HL-60/S4 treated with phorbol 12-myristate 13-acetate at 8.2 ng/mL for 4 days and 3 days (cell line): ENCODE measurements around the gene TRAPPC10.

Experiments used
- in situ Hi-C: fragments of 300-500 bp; cut with MboI; formaldehyde crosslinking; loops from 2 replicates; pipeline ENCODE4 v1.15.0; 2022; ENCODE audit warnings: low sequenced_read_pairs

TRAPPC10 gene

GRCh38 chr21:44024887-44025353, 12.8 kb downstream of the TRAPPC10 start:
- in situ Hi-C loops: no loop called here

- in situ Hi-C loops: no loop called here
These were observed 15.6 kb downstream of the TRAPPC10 start for GRCh38 chr21:44027607-44028286.

- in situ Hi-C loops: no loop called here
These were observed 16.2 kb downstream of the TRAPPC10 start for GRCh38 chr21:44028287-44028659.

- in situ Hi-C loops: no loop called here
These were observed 17.5 kb downstream of the TRAPPC10 start for GRCh38 chr21:44029460-44030087.

GRCh38 chr21:44035244-44035643, 23.1 kb downstream of the TRAPPC10 start:
- in situ Hi-C loops: no loop called here

GRCh38 chr21:44038063-44038462, 26.0 kb downstream of the TRAPPC10 start:
- in situ Hi-C loops: no loop called here

GRCh38 chr21:44039828-44040227, 27.7 kb downstream of the TRAPPC10 start:
- in situ Hi-C loops: no loop called here

GRCh38 chr21:44043613-44044012, 31.5 kb downstream of the TRAPPC10 start:
- in situ Hi-C loops: no loop called here

- in situ Hi-C loops: no loop called here
These were observed 34.6 kb downstream of the TRAPPC10 start for GRCh38 chr21:44046734-44047133.

GRCh38 chr21:44047996-44048560, 36.0 kb downstream of the TRAPPC10 start:
- in situ Hi-C loops: no loop called here

GRCh38 chr21:44049182-44049581, 37.1 kb downstream of the TRAPPC10 start:
- in situ Hi-C loops: no loop called here

- in situ Hi-C loops: no loop called here
These were observed 37.5 kb downstream of the TRAPPC10 start for GRCh38 chr21:44049606-44050005.

- in situ Hi-C loops: no loop called here
These were observed 38.2 kb downstream of the TRAPPC10 start for GRCh38 chr21:44050276-44050675.

GRCh38 chr21:44051462-44051941, 39.4 kb downstream of the TRAPPC10 start:
- in situ Hi-C loops: no loop called here

- in situ Hi-C loops: no loop called here
These were observed 40.1 kb downstream of the TRAPPC10 start for GRCh38 chr21:44052071-44052829.

- in situ Hi-C loops: no loop called here
These were observed 40.7 kb downstream of the TRAPPC10 start for GRCh38 chr21:44052830-44053226.

GRCh38 chr21:44053567-44053966, 41.5 kb downstream of the TRAPPC10 start:
- in situ Hi-C loops: no loop called here

- in situ Hi-C loops: no loop called here
These were observed 42.6 kb downstream of the TRAPPC10 start for GRCh38 chr21:44054710-44055109.

- in situ Hi-C loops: no loop called here
These were observed 44.9 kb downstream of the TRAPPC10 start for GRCh38 chr21:44057055-44057454.

- in situ Hi-C loops: no loop called here
These were observed 46.0 kb downstream of the TRAPPC10 start for GRCh38 chr21:44057960-44058651.

- in situ Hi-C loops: no loop called here
These were observed 46.5 kb downstream of the TRAPPC10 start for GRCh38 chr21:44058652-44058964.
